IPS-NIHi11 (cell line): ENCODE measurements around the gene GNAI2.
"Not testable (repeated sequence)": the region's sequence is repeated elsewhere in the genome, so short reads cannot be mapped to it uniquely, and the experiment has no call there.

Experiments used
- DNase-seq: peaks from one replicate; pipeline ENCODE4 v3.0.0; 2012; ENCODE audit warnings: mixed read lengths, low spot score

GNAI2 gene

DNA sequence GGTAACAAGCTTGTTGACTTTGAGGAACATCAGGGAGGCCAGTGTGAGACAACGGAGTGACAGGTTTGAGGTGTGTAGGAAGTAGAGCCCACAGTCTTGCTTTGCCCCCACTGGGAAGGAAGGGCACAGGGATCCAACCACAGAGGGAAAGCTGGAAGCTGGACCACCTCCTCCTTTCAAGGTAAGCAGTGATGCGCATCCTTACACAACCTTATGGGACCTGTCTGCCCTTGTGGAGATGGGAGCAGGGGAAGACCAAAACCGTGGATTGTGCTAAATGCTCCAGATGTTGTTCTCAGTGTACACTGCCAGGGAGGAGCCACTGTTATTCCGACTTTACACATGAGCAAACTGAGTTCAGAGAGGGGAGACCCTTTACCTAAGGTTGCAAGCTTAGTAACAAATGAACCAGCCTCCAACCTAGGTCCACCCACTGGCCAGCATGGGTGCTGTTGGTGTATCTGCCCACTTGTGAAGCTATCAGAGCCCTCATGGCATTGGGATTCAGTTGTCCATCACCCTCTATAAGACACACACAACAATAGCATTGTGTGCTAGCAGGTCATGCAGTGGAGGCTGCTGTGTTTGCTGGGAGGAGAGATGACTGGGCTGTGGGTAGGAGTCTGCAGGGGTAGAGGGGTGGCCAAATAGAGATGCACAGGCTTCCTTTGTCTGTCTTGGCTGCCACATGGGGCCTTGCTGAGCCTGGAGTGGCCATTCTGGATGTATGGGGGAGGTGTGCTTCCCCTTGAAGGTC is 42.3 kb downstream of the GNAI2 start:
- no peak for DNase-seq

DNA sequence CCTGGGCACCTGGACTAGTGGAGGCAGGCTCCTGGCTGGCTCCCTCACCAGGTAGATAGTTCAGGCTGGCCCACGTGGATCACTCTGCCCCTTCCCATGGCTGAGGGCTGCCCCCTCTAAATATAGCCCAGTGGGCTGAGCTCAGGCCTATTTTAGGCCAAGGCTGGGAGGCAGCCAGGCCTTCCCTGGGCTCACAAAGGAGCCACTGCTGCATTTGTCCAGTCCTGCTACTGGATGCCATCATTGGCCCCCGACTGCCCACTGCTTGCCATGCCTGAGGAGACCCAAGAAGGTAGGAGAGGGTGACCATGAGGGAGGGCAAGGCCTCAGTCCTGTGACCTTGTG is 42.8 kb downstream of the GNAI2 start, which contains the start of gene LSMEM2:
Gene LSMEM2, plus strand, starts transcription at position 208 of the 345 bp plus-strand sequence. Its CDS starts 27 bp downstream, at position 235.
- no peak for DNase-seq

- DNase-seq: no peak
Observed at GRCh38 chr3:50279255-50280016, 43.4 kb downstream of the GNAI2 start.

GRCh38 chr3:50284121-50284520 is 48.1 kb downstream of the GNAI2 start:
- DNase-seq: not testable (repeated sequence)

DNA sequence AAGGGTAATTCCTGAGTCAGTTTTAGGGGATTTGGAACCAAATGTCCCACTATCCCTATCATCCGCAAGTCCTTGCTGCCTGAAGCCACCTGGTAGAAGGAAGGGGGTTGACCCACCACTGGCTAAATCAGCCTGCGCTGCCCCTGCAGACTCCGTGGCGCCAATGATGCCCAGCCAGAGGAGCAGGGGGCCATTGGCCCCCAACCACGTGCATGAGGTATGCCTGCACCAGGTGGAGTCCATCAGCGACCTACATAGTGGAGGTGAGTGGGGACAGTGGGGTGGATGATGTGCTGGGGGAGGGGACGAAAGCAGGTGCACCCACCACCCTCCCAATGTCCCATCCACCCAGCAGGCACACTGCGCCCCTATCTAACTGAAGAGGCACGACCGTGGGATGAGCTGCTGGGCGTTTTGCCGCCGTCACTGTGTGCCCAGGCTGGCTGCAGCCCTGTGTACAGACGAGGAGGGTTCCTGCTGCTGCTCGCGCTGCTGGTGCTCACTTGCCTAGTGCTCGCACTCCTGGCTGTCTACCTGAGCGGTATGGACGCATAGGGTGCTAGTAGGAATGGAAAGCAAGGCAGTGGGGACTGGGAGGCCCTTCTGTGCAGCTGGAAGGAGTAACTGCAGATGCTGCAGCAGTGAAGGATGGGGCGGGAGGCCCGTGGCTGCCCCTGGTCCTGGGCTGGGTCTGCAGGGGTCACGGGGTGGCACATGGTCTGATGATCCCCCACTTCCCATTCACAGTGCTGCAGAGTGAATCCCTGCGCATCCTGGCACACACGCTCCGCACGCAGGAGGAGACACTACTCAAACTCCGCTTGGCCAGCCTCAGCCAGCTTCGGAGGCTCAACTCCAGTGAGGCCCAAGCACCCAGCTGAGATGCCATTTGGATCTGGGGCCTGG is 50.6 kb downstream of the GNAI2 start:
- DNase-seq: no peak

DNA sequence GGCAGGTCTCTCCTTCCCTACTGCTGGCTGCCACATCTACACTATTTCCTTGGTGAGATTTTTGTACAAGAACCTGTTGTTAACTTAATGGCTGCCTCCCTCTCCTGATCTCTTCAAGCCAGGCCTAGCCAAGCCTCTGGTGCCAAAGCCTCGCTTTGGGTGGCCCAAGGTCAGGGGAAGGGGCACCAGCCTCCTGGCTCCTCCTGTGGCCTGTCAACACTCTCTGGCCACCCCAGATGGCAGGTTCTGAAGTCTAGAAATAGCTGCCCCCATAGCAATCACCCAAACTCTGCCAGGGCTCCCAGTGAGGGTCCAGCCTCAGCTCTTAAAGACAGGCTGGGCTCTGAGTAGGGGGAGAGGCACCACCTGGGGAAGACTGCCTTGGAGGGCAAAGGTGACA is 51.3 kb downstream of the GNAI2 start:
- DNase-seq: no peak

- DNase-seq: no peak
Observed at GRCh38 chr3:50288387-50289007, 52.5 kb downstream of the GNAI2 start.

DNA sequence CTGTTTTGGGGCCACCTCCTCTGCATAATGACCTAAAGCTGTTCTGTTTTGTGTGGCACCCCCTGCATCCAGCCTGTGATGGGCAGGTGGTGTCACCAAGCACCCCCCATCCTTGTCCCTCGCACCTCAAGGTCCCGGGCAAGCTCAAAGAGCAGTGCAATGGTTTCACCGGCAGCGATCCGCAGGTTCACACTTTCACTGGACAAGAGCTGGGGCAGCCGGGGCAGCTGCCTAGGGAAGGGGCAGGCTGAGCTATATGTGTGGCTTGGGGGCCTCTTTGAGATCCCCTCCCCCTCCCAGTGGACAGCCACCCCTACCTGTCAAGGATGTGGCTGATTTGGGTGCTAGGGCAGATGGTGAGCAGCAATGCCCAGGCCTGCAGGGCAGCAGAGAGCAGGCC is 53.1 kb downstream of the GNAI2 start:
- DNase-seq: no peak

DNA sequence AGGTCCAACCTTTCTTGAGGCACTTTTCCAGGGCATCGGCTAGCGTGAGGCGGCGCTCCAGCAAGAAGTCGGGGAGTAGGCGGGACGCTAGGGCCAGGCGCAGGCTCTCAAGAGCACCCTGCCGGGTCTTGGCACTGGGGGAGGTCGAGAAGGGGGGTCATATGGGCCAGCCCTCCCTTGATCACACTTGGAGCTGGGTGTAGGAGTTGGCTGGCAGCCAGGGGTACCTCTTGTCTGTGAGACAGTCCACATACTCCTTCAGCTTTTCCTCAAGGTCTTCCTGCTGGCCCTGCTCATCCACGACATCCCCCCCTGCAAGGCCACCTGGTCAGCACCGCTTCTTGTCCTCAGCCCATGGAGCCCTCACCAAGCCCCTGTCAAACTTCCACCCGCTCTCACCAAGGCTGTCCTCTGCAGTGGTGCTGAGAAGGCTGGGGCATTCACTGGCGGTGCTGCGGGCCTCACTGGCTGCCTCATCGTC is 54.2 kb downstream of the GNAI2 start:
- DNase-seq: no peak

- peak; percentile 94 for DNase-seq
Observed at GRCh38 chr3:50292159-50293078, 56.4 kb downstream of the GNAI2 start, which contains the start of gene IFRD2. Gene IFRD2 (minus strand): TSS chr3:50292429. CDS start chr3:50292274, 155 bp downstream.

DNA sequence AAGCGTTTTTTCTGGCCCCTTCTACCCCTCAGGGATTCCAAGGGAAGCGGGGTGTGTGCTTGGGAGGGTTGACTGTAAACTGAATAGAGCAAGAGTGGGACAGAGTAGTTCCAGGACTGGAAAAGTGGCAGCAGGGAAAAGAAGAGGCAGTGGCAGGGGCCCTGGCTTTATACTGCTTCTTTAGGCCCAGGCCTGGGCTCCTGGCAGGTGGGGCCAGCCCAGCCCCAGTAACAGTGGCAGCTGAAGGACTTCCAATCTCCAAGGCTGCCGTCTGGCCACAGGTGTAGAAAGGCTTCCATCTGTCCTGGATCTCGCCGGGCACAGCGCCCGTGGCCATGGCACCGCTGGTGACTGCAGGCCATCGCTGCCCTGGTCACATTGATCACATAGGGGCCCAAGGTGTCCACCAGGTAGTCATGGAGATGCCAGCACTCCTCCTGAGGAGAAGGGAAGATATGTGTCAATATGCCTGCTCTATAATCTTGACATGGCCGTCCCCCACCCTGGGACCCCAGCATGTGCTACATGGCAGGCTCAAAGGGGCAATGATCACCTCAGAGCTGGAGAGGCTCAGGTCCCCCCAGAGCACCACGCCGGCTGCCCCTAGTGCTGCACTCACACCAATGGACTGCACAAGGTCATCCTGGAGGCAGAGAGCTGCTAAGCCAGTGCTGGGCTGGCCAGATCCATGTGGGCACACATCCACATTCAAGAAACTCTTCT is 57.2 kb downstream of the GNAI2 start:
- DNase-seq: no peak

DNA sequence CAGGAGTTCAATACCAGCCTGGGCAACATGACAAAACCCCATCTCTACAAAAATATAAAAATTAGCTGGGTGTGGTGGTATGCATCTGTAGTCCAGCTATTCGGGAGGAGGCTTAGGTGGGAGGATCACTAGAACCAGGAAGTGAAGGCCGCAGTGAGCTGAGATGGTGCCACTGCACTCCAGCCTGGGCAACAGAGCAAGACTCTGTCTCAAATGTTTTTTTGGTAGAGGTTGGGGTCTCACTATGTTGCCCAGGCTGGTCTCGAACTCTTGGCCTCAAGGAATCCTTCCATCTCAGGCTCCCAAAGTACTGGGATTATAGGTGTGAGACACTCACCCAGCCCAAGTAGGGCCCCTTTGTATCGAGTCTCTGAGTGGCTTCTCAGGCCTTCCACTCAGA is 58.1 kb downstream of the GNAI2 start:
- DNase-seq: no peak

GRCh38 chr3:50294492-50295403 is 58.7 kb downstream of the GNAI2 start:
- DNase-seq: no peak

DNA sequence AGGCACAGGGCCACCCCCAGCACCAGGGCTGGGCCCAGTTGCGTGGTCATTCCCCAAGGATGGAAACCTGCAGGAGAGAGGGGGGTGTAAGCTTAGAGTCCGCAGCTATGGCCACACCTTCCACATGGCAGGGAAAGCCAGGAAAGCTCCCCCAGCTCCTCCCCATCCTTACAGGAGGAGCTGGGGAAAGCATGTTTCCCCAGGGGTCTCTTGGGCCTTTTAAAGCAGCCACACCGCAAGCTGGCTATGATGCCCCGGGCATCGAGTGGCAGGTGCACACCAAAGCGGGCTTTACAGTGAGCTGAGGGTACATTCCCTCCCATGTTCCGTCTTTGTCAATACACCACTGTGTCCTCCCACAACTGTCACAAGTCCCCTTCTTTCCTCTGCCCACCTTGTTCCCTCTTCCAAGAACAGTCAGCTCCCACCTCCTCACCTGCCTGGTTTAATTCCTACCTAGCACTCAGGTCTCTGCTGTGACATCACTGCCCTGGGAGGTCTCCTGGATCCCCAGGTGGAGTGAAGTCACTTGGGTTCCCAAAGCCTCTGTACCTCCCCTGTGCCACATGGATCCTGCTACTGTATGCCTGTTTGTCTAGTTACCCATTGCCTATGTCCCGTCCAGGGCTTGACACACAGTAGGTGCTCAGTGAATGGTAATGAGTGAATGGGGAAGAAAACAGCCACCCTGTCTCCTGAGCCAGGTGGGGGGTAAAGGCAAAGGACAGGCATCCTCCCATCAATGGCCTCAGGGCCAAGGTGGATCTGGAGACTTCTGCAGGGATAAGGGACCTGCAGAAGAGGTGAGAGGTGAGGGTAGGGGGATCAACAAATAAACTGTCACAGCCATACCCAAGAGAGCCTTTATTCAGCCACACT is 59.8 kb downstream of the GNAI2 start:
- DNase-seq: no peak

- DNase-seq: no peak
Observed at GRCh38 chr3:50296721-50297383, 60.8 kb downstream of the GNAI2 start.

DNA sequence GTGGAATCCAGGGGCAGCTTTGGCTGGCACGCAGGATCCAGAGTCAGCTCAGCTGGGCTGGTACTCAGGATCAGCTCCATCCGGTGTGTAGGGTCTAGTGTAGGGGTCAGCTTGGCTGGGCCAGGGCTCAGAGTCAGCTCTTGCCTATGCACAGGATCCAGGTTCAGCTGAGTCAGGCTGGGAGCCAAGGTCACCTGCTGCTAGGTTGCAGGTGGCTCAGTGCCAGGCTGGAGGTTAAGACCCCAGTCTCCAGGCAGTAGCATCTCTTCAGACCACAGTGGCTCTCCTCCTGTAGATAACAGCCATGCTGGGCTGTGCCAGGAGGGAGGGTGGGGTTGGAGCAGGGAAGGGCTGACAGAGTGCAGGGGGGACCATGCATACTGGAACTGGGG is 61.4 kb downstream of the GNAI2 start:
- no peak for DNase-seq
